ENCODE measurements around the gene ARHGEF38.
"Not testable (repeated sequence)": the region's sequence is repeated elsewhere in the genome, so short reads cannot be mapped to it uniquely, and the experiment has no call there.

Gene ARHGEF38

DNA sequence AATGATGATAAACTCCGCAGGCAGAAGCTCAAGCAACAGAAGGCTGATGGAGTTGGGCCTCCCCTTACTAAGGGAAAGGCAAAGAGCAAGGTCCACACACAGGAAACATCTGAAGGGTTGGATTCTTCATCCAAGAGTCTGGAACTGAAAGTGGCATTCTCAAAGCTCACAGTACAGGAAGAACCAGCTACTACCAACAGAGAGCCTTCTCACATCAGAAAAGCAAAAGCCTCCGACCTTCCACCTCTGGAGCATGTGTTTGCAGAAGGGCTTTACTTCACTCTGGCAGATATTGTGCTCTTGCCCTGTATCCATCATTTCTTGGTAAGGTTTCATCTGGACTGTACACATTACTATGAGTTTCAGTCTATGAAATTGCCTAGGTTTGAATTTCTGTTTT is 166.8 kb downstream of the ARHGEF38 start:
- DNase-seq: no peak

- no peak for DNase-seq
These were observed 173.2 kb downstream of the ARHGEF38 start for GRCh38 chr4:105725623-105726022.

DNA sequence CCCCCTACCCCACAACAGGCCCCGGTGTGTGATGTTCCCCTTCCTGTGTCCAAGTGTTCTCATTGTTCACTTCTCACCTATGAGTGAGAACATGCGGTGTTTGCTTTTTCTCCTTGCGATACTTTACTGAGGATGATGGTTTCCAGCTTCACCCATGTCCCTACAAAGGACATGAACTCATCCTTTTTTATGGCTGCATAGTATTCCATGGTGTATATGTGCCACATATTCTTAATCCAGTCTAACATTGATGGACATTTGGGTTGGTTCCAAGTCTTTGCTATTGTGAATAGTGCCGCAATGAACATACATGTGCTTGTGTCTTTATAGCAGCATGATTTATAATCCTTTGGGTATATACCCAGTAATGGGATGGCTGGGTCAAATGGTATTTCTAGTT is 177.5 kb downstream of the ARHGEF38 start:
- DNase-seq: not testable (repeated sequence)

Data from COR-L47 (cell line).